MM.1S (cell line): ENCODE measurements around the gene GARIN5A.
A peak's percentile ranks its signal among the peaks of the same experiment; 100 is the strongest.

Experiments used
- DNase-seq: peaks from one replicate; pipeline ENCODE4 v3.0.0-alpha.2; 2015
- H2AFZ ChIP-seq: fragments of 300-600 bp; sonication (generic); 2 replicates; pipeline ENCODE4 v1.6.0; 2016; ENCODE audit warnings: antibody characterized with exemption, low read length
- H3F3A ChIP-seq: fragments of 300-600 bp; sonication (generic); 2 replicates; pipeline ENCODE4 v1.6.1; 2016; ENCODE audit warnings: mild to moderate bottlenecking, antibody characterized with exemption, low read length, moderate library complexity, mixed read lengths; ENCODE audit not compliant: insufficient read depth
- H3K27ac ChIP-seq: fragments of 300-600 bp; sonication (generic); 2 replicates; pipeline ENCODE4 v1.5.1; 2016; ENCODE audit warnings: mild to moderate bottlenecking, low read length
- H3K27me3 ChIP-seq: fragments of 300-600 bp; sonication (generic); replicated peaks from 2 replicates; pipeline ENCODE4 v1.6.0; 2016; ENCODE audit warnings: low read length; ENCODE audit not compliant: insufficient read depth
- H3K36me3 ChIP-seq: fragments of 300-600 bp; sonication (generic); replicated peaks from 2 replicates; pipeline ENCODE4 v1.6.1; 2016; ENCODE audit warnings: mild to moderate bottlenecking, low read length, mixed read lengths; ENCODE audit not compliant: insufficient read depth
- H3K4me1 ChIP-seq: fragments of 300-600 bp; sonication (generic); 2 replicates; pipeline ENCODE4 v1.6.1; 2016; ENCODE audit warnings: low read length, mixed read lengths
- H3K4me2 ChIP-seq: fragments of 300-600 bp; sonication (generic); 2 replicates; pipeline ENCODE4 v1.6.0; 2016; ENCODE audit warnings: low read depth, low read length
- H3K4me3 ChIP-seq: fragments of 300-600 bp; sonication (generic); 2 replicates; pipeline ENCODE4 v1.5.1; 2016; ENCODE audit warnings: low read length, mixed read lengths
- H3K79me2 ChIP-seq: fragments of 300-600 bp; sonication (generic); 2 replicates; pipeline ENCODE4 v1.6.1; 2016; ENCODE audit warnings: mixed run types, low read length, mixed read lengths
- H3K9ac ChIP-seq: fragments of 300-600 bp; sonication (generic); 2 replicates; pipeline ENCODE4 v1.6.1; 2016; ENCODE audit warnings: low read length, mixed read lengths
- H3K9me2 ChIP-seq: fragments of 300-600 bp; sonication (generic); replicated peaks from 2 replicates; pipeline ENCODE4 v1.6.1; 2016; ENCODE audit warnings: mild to moderate bottlenecking, low read length, mixed read lengths; ENCODE audit not compliant: insufficient read depth
- H3K9me3 ChIP-seq: fragments of 300-600 bp; sonication (generic); replicated peaks from 2 replicates; pipeline ENCODE4 v1.6.1; 2016; ENCODE audit warnings: mild to moderate bottlenecking, low read length, mixed read lengths; ENCODE audit not compliant: insufficient read depth
- H4K20me1 ChIP-seq: fragments of 300-600 bp; sonication (generic); 2 replicates; pipeline ENCODE4 v1.6.1; 2016; ENCODE audit warnings: mild to moderate bottlenecking, low read length, moderate library complexity, mixed read lengths; ENCODE audit not compliant: insufficient read depth
- EZH2 ChIP-seq: fragments of 300-600 bp; sonication (generic); optimal IDR thresholded peaks from 2 replicates; pipeline ENCODE3; 2017; ENCODE audit warnings: low read depth, mild to moderate bottlenecking, antibody characterized with exemption, low read length, mixed read lengths
- EZH2phosphoT487 ChIP-seq: fragments of 300-600 bp; sonication (generic); IDR thresholded peaks from 2 replicates; pipeline ENCODE4 v1.6.1; 2018; ENCODE audit warnings: antibody characterized with exemption, low read length
- TF ChIP-seq, protein P1 (sequence below): fragments of 300-600 bp; sonication (generic); IDR thresholded peaks from 2 replicates; pipeline ENCODE4 v1.5.1; 2016; ENCODE audit warnings: antibody characterized with exemption, low read length, mixed read lengths

Gene GARIN5A

DNA sequence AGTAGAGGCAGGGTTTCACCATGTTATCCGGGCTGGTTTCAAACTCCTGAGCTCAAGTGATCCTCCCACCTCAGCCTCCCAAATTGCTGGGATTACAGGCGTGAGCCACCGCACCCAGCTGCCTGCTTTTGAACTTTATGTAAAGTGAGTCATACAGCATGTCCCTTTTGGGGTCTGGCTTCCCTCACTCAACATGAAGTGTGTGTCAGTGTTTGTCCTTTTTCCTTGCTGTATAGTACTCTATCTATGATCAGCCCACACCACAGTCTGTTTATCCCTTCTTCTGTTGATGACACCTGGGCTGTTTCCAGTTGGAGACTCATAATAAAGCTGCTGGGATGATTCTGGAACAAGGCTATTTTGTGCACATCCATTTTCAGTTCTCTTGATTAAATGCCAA is 55.8 kb downstream of the GARIN5A start:
- H2AFZ ChIP-seq: no peak overlapping the region
- no peaks in the 10 kb centered on the region for H4K20me1 ChIP-seq
- no peak overlapping the region for H3K4me2 ChIP-seq
- no peaks in the 10 kb centered on the region for H3K9me2 ChIP-seq
- no peak for DNase-seq
- peaks cover 20% of the 10 kb centered on the region for H3K4me1 ChIP-seq
- H3K9ac ChIP-seq: no peak overlapping the region
- H3F3A ChIP-seq: no peaks in the 10 kb centered on the region
- H3K79me2 ChIP-seq: no peaks in the 10 kb centered on the region
- no peak overlapping the region for H3K4me3 ChIP-seq
- no peaks in the 10 kb centered on the region for H3K36me3 ChIP-seq
- peaks cover 8% of the 10 kb centered on the region for H3K27me3 ChIP-seq
- TF ChIP-seq EZH2phosphoT487 (no peak), EZH2 (no peak)
- TF ChIP-seq, protein P1, sequence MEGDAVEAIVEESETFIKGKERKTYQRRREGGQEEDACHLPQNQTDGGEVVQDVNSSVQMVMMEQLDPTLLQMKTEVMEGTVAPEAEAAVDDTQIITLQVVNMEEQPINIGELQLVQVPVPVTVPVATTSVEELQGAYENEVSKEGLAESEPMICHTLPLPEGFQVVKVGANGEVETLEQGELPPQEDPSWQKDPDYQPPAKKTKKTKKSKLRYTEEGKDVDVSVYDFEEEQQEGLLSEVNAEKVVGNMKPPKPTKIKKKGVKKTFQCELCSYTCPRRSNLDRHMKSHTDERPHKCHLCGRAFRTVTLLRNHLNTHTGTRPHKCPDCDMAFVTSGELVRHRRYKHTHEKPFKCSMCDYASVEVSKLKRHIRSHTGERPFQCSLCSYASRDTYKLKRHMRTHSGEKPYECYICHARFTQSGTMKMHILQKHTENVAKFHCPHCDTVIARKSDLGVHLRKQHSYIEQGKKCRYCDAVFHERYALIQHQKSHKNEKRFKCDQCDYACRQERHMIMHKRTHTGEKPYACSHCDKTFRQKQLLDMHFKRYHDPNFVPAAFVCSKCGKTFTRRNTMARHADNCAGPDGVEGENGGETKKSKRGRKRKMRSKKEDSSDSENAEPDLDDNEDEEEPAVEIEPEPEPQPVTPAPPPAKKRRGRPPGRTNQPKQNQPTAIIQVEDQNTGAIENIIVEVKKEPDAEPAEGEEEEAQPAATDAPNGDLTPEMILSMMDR: no peak
- no peaks in the 10 kb centered on the region for H3K9me3 ChIP-seq
- H3K27ac ChIP-seq: no peak overlapping the region

DNA sequence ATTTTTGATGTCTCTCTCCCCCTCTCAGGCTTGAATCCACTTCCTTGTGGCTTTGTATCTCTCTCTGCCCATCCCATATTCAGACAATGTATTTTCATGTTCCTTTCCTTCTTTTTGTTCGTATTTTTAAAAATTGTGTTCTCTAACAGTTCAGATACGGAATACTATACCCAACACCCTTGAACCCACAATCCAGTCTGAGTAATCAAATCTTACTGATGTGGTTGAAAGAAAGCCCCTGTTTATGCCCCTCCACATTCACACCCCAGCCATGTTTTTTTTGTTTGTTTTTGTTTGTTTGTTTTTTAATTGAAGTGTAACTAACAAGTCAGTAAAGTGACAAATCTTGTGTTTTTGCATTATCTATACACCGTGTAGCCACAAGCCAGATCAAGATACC is 56.5 kb downstream of the GARIN5A start:
- Histone ChIP-seq H3K27ac (no peak overlapping the region), H3K4me2 (no peak overlapping the region), H3F3A (no peaks in the 10 kb centered on the region), H3K9me2 (no peaks in the 10 kb centered on the region), H3K9ac (no peak overlapping the region), H3K4me3 (no peak overlapping the region; the same call in 1 of the 2 replicates), H3K79me2 (no peaks in the 10 kb centered on the region), H3K4me1 (peaks cover 24% of the 10 kb centered on the region), H3K36me3 (no peaks in the 10 kb centered on the region), H4K20me1 (no peaks in the 10 kb centered on the region), H3K27me3 (peaks cover 8% of the 10 kb centered on the region), H2AFZ (no peak overlapping the region), H3K9me3 (no peaks in the 10 kb centered on the region)
- DNase-seq: no peak
- TF ChIP-seq EZH2 (no peak), EZH2phosphoT487 (no peak)
- TF ChIP-seq, protein P1: no peak

- H3K9me2 ChIP-seq: no peaks in the 10 kb centered on the region
- H3K79me2 ChIP-seq: no peaks in the 10 kb centered on the region
- H3K27me3 ChIP-seq: peaks cover 8% of the 10 kb centered on the region
- DNase-seq: no peak
- no peaks in the 10 kb centered on the region for H3K36me3 ChIP-seq
- H3K4me3 ChIP-seq: peak overlapping the region; percentile 50; the same call in 1 of the 2 replicates
- H3K27ac ChIP-seq: no peak overlapping the region
- H2AFZ ChIP-seq: no peak overlapping the region
- TF ChIP-seq EZH2: no peak
- no peak for TF ChIP-seq EZH2phosphoT487
- TF ChIP-seq, protein P1: no peak
- no peaks in the 10 kb centered on the region for H4K20me1 ChIP-seq
- H3F3A ChIP-seq: no peaks in the 10 kb centered on the region
- no peaks in the 10 kb centered on the region for H3K9me3 ChIP-seq
- H3K9ac ChIP-seq: no peak overlapping the region
- peak overlapping the region; percentile 72; the same call in 1 of the 2 replicates for H3K4me2 ChIP-seq
- H3K4me1 ChIP-seq: peaks cover 26% of the 10 kb centered on the region
Observed at GRCh38 chr19:50419580-50420035, 57.0 kb downstream of the GARIN5A start.
